Activated naive CD4-positive, alpha-beta T cell treated with Interleukin-2 at 50 U/mL for 16 hours (primary cell): Measurements from ENCODE around the gene YY2.

ENCODE experiments used
- DNase-seq: peaks from one replicate; pipeline ENCODE4 v3.0.0-alpha.2; 2020

The YY2 gene

DNA sequence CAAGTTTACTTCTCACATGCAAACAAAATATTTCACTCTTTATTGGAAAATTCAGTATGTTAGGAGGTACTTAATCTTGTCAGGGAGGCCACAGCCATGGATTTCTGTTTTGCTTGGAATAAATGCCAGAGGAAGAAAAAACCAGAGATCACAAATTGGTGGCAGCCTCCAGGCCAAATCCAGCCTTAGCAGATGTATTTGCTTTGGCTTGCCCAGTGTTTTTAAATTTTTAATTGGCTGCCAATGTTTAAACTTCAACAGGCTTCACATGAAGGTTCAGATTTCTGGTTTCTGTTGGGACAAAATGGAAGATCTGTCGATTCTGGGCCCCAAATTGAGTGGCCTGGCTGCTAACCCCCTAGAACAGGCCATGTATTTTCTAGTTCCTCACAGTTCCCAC is 19.2 kb downstream of the YY2 start:
- no peak for DNase-seq

DNA sequence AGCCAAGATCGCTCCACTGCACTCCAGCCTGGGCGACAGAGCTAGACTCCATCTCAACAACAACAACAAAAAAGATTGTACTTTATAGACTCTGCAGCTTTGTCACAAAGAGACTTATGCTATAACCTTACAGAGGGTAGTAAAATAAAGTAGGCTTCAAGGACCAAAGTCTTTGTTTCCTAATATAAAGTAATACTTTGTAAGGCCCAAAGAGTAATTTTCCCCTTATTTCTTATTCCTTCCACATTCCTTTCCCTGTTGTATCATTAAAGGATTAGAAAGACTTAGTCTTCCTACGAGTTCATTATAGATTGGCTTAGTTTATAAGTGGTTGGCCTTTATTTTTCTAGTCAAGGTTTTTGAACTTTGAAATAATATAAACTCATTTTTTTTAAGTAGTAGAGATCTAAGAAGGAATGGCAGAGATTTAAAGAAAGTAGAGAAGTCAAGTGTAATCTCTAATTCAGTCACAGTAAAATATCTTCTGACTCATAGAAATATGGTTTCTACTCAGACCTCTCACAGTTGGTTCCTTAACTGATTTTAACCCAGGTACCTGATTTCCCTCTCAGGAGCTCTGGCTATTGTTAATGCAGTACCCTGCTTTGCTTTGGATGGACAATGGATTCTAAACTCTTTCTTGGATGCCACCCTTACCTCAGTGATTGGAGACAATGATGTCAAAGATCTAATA is 26.2 kb downstream of the YY2 start:
- DNase-seq, result no peak

DNA sequence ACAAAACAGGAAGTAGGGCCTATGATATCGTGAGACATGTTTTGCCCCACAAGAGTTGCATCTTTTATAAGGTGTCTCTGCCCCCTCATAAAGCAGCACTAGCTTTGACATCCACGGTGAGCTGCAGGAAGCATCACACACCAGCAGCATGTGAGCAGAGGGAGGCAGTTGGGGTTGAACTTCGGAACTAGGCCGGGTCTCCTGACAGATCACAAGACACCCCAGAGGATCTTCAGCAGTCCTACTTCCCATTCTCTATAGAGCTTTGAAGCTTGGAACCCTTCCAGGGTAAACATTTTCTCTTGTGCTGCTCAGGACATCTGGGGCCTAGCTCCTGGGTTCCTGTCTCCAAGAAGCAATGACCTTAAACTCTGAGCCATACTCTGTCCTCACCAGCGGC is 27.5 kb downstream of the YY2 start:
- DNase-seq, result no peak

DNA sequence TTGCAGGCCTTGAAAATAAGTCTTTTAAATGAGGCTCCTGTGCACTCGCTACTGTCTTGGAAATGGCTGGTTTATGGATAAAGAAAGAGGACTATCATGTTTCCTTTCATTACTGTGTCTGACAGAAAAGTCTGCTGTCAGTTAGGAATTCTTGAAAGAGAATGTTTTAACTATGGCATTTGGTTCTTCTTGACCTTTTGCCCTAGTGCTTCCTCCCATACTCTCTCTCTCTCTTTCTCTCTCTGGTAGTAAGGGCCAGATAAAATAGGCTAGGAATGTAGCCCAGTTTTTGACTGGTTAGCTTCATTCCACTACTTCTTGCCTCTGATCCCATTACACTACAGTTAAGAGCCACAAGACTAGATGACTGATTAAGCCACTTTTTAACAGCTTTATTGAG is 29.8 kb downstream of the YY2 start:
- no peak for DNase-seq

DNA sequence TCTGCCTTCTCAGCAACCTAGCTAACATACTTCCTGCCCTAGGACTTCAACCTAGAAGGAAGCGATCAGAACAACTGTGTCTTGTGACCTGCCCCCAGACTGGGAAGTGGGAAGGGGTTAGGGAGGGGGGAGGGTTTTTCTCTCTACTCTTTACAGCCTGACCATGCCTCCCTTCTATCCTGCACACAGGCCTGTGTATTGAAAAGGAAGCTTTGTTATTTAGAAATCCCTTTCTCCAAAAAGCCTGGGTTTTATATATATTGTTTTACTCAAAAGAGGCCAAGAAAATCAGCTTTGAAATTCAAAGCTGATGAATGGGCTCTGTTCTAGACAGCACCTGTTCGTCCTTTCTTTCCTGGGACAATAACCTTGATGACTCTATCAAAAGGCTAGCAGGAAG is 49.5 kb downstream of the YY2 start:
- DNase-seq, result no peak

DNA sequence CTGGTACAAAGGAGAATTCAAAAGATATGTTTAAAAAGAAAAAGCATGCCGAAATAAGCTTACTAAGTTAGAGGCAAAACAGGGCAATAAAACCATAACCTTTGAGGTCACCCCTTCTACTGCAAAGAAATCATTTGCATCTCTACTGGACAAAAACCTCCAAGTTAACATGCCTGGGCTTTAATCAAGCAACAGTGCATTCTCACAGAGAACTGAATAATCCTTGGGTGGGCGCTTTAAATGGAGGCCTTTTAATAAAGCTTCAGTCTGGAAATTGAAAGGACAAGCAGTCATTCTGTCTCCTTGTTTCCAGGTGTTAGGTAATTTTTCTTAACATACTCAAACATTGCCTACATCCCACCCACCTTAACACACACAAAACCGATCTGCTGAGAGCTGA is 50.2 kb downstream of the YY2 start:
- DNase-seq, result no peak

DNA sequence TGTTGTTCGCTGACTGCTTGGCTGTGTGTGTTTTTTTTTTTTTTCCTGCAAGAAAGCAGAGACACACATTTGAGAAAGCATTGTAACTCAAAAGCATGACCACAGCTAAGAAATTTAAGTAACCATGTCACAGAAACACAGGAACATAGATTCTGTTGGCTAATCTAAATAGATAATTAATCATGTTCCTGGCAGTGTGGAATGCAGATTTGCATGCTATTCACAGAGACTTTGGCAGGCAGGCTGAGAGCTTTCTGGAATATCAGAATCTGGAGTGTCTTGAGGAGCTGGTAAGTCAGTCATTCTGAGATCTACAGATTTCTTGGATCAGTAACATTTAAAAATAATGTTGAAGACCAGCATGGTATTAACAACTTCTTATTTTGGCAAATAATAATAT is 51.5 kb downstream of the YY2 start:
- DNase-seq, result no peak
